ENCODE measurements around the gene TRAM2. TPM values are rescaled to one million over a fixed set of nuclear protein-coding genes. Genes with fewer than 3 reads are reported as not detected.
"Not testable (repeated sequence)": the region's sequence is repeated elsewhere in the genome, so short reads cannot be mapped to it uniquely, and the experiment has no call there.

The TRAM2 gene
- total RNA-seq, 4 donors from 2014 or later = 8.3 to 17.7 (median 14.7) TPM

GRCh38 chr6:52489881-52490280 lies 87.0 kb downstream of the TRAM2 start:
- Histone ChIP-seq H3K4me1 (no peaks in the 10 kb centered on the region), H3K4me3 (no peak overlapping the region), H3K36me3 (no peaks in the 10 kb centered on the region), H3K27me3 (no peaks in the 10 kb centered on the region), H3K9me3 (no peaks in the 10 kb centered on the region), H3K27ac (no peak overlapping the region)
- no peak for DNase-seq
- TF ChIP-seq CTCF (IDR thresholded peaks at IDR 0.05) (no peak), POLR2A (IDR thresholded peaks at IDR 0.05) (no peak)

GRCh38 chr6:52483671-52484003 lies 93.2 kb downstream of the TRAM2 start:
- H3K36me3 ChIP-seq = no peaks in the 10 kb centered on the region
- H3K4me1 ChIP-seq = no peaks in the 10 kb centered on the region
- no peak for DNase-seq
- no peak overlapping the region for H3K4me3 ChIP-seq
- H3K27me3 ChIP-seq = no peaks in the 10 kb centered on the region
- no peaks in the 10 kb centered on the region for H3K9me3 ChIP-seq
- peak overlapping the region in 1 of 4 donors; percentile 47 for H3K27ac ChIP-seq
- no peak for TF ChIP-seq CTCF (IDR thresholded peaks at IDR 0.05)
- no peak for TF ChIP-seq POLR2A (IDR thresholded peaks at IDR 0.05)

GRCh38 chr6:52482903-52483670 lies 93.8 kb downstream of the TRAM2 start:
- peak overlapping the region in 1 of 4 donors; percentile 47 for H3K27ac ChIP-seq
- no peak overlapping the region for H3K4me3 ChIP-seq
- H3K27me3 ChIP-seq = no peaks in the 10 kb centered on the region
- H3K36me3 ChIP-seq = no peaks in the 10 kb centered on the region
- no peaks in the 10 kb centered on the region for H3K9me3 ChIP-seq
- no peak for TF ChIP-seq POLR2A (IDR thresholded peaks at IDR 0.05)
- TF ChIP-seq CTCF (IDR thresholded peaks at IDR 0.05) = no peak
- DNase-seq = no peak
- H3K4me1 ChIP-seq = no peaks in the 10 kb centered on the region

GRCh38 chr6:52475307-52475706 lies 101.6 kb downstream of the TRAM2 start:
- Histone ChIP-seq H3K27me3 (no peaks in the 10 kb centered on the region), H3K27ac (no peak overlapping the region), H3K36me3 (no peaks in the 10 kb centered on the region), H3K9me3 (no peaks in the 10 kb centered on the region), H3K4me1 (no peaks in the 10 kb centered on the region), H3K4me3 (no peak overlapping the region)
- TF ChIP-seq CTCF (IDR thresholded peaks at IDR 0.05) (no peak), POLR2A (IDR thresholded peaks at IDR 0.05) (no peak)
- DNase-seq = no peak

- DNase-seq = no peak
- no peaks in the 10 kb centered on the region for H3K36me3 ChIP-seq
- no peak overlapping the region for H3K4me3 ChIP-seq
- TF ChIP-seq POLR2A (IDR thresholded peaks at IDR 0.05) (no peak), CTCF (IDR thresholded peaks at IDR 0.05) (no peak)
- H3K4me1 ChIP-seq = no peaks in the 10 kb centered on the region
- no peaks in the 10 kb centered on the region for H3K27me3 ChIP-seq
- no peak overlapping the region for H3K27ac ChIP-seq
- no peaks in the 10 kb centered on the region for H3K9me3 ChIP-seq
Observed at GRCh38 chr6:52474173-52474572, 102.7 kb downstream of the TRAM2 start.

GRCh38 chr6:52461194-52461593 lies 115.7 kb downstream of the TRAM2 start:
- not testable (repeated sequence) for H3K4me3 ChIP-seq, H3K27me3 ChIP-seq, H3K27ac ChIP-seq, H3K9me3 ChIP-seq, H3K4me1 ChIP-seq, DNase-seq, H3K36me3 ChIP-seq
